Measurements from ENCODE around the gene IQUB.
A peak's percentile ranks its signal among the peaks of the same experiment; 100 is the strongest.

The IQUB gene

DNA sequence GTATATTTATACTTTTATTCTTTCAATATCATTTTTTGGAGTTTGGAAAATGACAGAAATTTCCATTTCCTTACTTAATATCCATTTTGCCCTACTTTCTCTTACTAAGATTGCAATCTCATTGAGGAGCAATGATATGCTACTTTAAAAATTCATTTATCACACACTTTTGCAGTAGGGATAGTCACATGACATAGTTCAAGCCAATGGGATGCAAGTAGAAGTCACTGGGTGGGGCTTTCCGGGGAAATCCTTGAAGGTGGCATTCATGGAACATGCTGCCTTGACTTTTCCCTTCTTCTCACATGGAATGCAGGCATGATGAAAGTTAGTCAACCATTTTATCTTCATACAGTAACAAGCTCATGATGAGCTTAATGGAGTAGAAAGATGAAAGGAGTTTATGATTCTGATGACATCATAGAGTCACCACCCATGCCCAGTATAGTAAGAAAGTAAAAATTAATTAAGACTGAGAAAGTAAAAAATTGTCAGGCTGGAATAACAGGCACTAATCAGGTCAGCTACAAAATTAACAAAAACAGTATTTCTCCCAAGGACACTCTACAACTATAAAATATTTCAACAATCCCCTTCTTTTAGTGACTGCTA, 33.4 kb downstream of the IQUB start:
- H3K4me3 ChIP-seq (ENCODE audit: low read length), result no peak overlapping the region
- TF ChIP-seq, protein P1, sequence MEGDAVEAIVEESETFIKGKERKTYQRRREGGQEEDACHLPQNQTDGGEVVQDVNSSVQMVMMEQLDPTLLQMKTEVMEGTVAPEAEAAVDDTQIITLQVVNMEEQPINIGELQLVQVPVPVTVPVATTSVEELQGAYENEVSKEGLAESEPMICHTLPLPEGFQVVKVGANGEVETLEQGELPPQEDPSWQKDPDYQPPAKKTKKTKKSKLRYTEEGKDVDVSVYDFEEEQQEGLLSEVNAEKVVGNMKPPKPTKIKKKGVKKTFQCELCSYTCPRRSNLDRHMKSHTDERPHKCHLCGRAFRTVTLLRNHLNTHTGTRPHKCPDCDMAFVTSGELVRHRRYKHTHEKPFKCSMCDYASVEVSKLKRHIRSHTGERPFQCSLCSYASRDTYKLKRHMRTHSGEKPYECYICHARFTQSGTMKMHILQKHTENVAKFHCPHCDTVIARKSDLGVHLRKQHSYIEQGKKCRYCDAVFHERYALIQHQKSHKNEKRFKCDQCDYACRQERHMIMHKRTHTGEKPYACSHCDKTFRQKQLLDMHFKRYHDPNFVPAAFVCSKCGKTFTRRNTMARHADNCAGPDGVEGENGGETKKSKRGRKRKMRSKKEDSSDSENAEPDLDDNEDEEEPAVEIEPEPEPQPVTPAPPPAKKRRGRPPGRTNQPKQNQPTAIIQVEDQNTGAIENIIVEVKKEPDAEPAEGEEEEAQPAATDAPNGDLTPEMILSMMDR (IDR thresholded peaks at IDR 0.05; ENCODE audit: insufficient read depth, low read depth, low read length, missing control alignments), result no peak
- DNase-seq (ENCODE audit: low read depth), result no peak

- no peak for DNase-seq (ENCODE audit: low read depth)
- H3K4me3 ChIP-seq (ENCODE audit: low read length), result no peak overlapping the region
- TF ChIP-seq, protein P1 (IDR thresholded peaks at IDR 0.05; ENCODE audit: insufficient read depth, low read depth, low read length, missing control alignments), result no peak
These were observed 35.0 kb downstream of the IQUB start for GRCh38 chr7:123499211-123499970.

DNA sequence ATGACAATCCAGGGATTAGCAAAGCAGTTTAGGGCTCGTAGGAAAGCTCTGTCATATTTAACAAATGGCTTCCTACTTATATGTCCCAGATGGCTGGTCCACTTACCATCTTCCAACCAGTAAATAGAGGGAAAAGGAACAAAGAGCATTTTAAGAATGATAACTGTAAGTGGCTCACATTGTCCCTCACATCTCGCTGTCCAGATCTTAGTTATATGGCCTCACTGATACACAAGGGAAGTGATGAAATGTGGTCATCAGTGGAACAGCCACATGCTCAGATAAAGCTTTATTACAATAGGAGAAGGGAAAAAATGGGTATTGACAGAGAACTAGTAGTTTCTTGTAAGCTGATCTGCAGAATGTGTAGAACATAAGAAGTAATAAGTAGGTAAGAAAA, 35.8 kb downstream of the IQUB start:
- DNase-seq (ENCODE audit: low read depth), result no peak
- H3K4me3 ChIP-seq (ENCODE audit: low read length), result no peak overlapping the region
- TF ChIP-seq, protein P1 (IDR thresholded peaks at IDR 0.05; ENCODE audit: insufficient read depth, low read depth, low read length, missing control alignments), result no peak

GRCh38 chr7:123498031-123498430, 36.4 kb downstream of the IQUB start:
- no peak overlapping the region for H3K4me3 ChIP-seq (ENCODE audit: low read length)
- no peak for DNase-seq (ENCODE audit: low read depth)
- TF ChIP-seq, protein P1 (IDR thresholded peaks at IDR 0.05; ENCODE audit: insufficient read depth, low read depth, low read length, missing control alignments), result no peak

GRCh38 chr7:123494193-123494796, 40.1 kb downstream of the IQUB start:
- no peak overlapping the region for H3K4me3 ChIP-seq (ENCODE audit: low read length)
- DNase-seq (ENCODE audit: low read depth), result peak; percentile 52
- TF ChIP-seq, protein P1 (IDR thresholded peaks at IDR 0.05; ENCODE audit: insufficient read depth, low read depth, low read length, missing control alignments), result peak; percentile 61

GRCh38 chr7:123492485-123492884, 41.9 kb downstream of the IQUB start:
- no peak overlapping the region for H3K4me3 ChIP-seq (ENCODE audit: low read length)
- DNase-seq (ENCODE audit: low read depth), result no peak
- TF ChIP-seq, protein P1 (IDR thresholded peaks at IDR 0.05; ENCODE audit: insufficient read depth, low read depth, low read length, missing control alignments), result peak; percentile 29

All from epithelial cell of esophagus (primary cell).